HS-27A (cell line): ENCODE measurements around the gene MTHFR.

Experiments
- DNase-seq: peaks from one replicate; pipeline ENCODE4 v3.0.0-alpha.2; 2012; ENCODE audit warnings: low read depth, missing footprints

The MTHFR gene

DNA sequence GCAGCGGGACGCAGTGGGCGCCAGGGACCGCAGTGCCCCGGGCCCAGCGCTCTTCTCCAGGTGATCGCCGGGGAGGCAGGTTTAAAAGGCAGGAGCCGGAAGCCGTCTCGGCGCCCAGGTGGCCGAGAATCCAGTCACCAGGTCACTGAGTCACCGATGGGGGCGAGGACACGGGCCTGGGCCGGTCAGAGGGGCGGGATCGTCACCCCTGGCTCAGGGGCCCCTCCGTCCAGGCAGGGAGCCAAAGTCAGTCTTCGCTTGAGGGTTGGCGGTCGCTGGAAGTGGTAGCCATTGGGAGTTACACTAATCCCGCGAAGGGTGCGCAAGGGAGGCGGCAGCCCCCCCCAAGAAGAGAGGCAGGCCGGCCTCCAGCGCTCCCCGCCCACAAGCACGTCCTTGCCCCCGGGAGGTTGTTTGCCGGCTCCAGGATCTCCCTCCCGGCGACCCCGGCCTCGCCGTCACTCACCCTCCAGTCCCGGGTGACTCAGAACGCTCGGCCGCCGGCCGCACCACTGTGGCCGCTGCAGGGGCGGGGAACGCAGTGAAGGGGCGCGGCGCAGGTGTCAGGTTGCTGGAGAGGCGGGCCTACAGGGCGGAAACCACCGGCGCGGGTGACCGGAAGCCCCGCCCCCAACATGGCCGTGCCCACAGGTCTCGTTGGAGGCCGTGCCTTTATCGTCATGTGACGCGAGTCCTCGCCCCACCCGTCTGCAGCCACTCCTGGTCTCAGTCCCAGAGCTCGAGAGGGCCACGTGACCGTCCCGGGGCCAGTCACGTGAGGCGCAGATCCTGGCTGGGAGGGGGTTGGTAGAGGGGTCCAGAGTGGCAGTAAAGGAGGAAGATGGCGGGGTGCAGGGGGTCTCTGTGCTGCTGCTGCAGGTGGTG lies at the start of gene MTHFR, which contains the start of gene CLCN6:
TSS of gene MTHFR (minus strand) at position 543 of the 885 bp plus-strand sequence. CDS start 2,848 bp downstream, outside the sequence.
TSS of gene CLCN6 (plus strand) at position 770 of the 885 bp plus-strand sequence. CDS start at position 842, 72 bp downstream.
- peak; percentile 96 for DNase-seq

DNA sequence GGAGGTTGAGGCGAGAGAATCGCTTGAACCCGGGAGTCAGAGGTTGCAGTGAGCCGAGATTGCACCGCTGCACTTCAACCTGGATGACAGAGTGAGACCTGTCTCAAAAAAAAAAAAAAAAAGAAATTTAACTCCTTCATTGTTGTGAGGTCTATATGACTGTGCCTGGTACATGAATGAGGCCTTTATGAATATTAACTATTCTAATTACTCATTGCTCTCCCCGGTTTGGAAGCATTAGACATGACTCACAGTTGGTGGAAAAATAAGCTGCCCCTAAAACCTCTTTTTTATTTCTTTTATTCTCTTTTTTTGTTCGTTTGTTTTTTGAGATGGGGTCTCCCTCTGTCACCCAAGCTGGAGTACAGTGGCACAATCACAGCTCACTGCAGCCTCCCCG lies 49.7 kb upstream of the MTHFR start:
- no peak for DNase-seq

DNA sequence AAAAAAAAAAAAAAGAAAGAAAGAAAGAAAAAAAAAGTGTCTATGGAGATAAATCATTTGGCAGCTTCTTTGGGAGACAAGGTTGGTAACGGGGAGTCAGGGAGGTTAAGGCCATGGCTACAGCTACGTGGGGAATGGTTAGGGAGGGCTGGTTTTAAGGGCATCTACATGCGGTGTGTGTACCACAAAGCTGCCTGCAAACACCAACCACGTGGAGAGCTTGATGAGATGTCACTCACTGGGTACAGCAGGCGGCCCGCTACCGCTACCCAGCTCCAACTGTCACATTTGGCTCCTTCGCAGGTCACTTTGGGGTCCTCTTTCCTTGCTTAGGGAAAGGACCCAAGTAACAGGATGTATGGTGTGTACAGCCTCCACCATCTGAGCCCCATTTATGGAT lies 48.8 kb upstream of the MTHFR start:
- DNase-seq = no peak

DNA sequence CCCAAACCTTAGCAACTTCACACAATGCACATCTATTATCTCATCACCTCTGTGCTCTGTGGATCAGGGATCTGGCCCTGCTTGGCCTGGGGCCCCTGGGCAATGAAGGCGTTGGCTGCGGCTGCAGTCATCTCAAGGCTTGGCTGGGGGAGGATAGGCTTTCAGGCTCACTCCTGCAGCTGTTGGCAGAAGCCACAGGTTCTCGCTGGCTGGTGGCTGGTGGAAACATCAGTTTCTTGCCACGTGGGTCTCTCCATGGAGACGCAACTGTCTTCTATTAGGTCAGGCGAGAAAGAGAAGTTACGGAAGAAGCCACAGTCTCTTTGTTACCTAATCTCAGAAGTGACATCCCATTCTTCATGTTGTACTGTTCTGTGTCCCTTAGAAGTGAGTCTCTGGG lies 45.4 kb upstream of the MTHFR start:
- DNase-seq = no peak

DNA sequence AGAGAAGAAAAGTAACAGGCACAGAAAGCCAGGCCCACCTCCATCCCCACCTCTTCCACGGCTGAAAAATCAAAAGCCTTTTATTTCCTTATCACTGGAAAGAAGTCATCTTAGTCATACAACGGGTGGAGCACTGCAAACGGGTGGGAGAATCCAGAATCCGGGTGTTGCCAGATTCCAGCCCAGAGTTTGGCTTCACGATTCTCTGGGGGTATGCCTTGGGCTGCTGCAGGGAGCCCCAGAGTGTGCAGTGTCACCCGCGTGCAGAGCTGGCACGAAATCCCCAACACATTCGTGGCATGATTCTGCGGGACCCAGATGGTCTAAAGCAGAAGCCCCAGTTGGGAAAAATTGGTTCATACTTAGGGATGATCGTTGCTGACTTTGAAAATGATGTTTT lies 44.4 kb upstream of the MTHFR start:
- DNase-seq = no peak

DNA sequence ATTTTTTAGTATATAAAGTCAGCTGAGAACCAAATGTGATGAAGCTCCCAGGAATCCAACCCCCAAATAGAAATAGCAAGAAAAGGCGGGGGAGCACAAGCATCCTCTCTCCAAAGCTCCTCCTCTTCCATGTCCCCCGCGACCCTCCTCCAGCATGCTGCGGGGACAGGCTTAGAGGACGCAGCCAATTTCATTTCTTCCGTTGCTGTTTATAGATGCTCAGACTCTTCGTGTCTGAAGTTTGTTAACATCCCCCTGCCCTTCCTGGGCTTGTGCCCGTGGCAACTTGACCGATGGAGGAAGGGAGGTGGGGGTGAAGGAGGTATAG lies 42.6 kb upstream of the MTHFR start:
- no peak for DNase-seq

DNA sequence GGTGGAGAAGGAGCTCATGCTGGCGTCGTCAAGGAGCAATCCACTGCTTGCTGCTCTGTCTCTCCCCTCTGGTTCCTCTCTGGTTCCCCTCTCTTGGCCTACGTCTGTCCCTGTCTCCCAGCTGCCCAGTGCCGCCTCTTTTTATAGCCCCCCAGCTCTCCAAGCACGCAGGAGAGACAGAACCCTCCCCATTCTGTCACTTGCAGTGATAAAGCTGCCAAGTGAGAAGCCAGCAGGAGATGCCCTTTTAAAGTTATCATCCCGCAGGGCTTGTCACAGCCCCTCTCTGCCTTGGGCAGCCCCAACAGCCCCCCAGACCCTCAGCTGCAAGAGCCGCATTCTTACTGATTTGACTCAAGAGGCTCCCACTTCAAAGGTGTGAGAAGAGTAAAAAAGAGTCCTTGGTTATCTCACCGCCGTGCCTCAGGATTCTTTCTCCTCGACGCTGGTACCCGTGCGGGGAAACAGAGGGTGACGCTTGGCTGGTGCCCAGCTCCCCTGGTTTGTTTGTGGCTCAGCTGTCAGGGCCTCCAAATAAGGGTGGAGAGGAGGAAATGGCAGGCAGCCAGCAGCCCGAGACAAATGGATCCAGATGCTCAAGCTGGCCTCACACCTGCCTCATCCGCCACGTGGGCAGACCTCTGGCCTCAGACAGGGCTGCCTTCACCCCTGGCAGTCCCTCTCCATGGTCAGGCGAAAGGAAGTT lies 42.1 kb upstream of the MTHFR start, which contains the start of gene NPPA:
TSS of gene NPPA (minus strand) at position 117 of the 706 bp plus-strand sequence. CDS start at position 18, 99 bp downstream.
- no peak for DNase-seq

DNA sequence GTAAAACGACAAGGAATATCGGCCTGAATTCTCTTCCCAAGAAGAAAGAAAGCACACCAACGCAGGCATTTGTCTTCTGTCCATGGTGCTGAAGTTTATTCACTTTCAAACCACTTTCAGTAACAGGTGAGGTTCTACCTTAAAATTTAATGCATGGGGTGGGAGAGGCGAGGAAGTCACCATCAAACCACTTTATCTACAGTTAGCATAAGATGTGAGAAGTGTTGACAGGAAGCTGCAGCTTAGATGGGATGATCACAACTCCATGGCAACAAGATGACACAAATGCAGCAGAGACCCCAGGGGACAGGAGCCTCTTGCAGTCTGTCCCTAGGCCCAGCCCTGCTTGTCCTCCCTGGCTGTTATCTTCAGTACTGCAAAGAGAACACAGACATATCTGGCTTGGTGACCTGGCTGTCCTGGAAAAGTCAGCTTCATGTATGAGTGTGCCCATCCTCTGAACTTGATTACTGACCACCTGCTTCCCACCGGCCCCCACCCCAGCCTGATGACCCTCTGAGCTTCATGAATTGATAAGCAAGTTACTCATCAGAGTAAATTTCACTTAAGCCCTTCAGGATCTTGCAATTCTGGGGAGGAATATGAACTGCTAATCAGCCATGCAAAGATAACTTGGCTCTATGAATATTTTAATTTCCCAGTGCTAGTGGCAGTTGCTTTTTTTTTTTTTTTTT lies 40.0 kb upstream of the MTHFR start:
- DNase-seq = no peak

DNA sequence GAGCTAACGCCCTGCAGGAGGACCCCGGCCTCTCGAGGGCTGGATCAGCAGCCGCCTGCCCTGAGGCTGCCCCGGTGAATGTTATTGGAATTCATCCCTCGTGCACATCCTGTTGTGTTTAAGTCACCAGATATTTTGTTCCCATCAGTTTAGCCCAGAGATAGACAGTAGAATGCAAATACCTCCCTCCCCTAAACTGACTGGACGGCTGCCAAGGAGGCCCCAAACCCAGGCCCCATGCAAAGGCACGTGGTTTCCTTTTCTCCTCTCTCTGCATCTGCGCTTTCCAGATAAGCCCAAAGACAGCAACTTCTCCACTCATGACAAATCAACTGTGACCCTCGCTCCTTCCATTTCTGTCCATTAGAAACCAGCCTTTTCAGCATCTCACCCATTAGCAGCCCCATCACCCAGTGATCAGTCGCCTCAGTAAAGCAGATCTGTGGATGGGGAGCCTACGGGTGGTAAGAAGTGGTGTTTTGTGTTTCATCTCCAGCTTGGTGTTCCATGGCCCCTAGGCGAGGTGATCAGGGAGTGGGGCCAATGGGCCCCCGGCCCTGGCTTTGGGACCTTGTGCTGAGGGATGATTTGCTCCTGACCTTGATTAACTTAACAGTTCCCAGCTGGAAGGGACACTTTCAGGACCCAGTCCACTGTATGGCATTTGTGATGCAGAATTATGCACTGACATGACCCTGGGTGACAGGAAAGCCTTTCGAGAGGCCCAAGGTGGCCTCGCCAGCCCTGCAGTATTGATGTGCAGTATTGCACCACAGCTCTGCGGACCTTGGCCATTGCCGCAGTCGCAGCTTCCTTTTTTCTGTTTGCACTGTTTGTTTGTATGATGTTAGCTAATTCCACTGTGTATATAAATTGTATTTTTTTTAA lies 36.6 kb upstream of the MTHFR start:
- no peak for DNase-seq

DNA sequence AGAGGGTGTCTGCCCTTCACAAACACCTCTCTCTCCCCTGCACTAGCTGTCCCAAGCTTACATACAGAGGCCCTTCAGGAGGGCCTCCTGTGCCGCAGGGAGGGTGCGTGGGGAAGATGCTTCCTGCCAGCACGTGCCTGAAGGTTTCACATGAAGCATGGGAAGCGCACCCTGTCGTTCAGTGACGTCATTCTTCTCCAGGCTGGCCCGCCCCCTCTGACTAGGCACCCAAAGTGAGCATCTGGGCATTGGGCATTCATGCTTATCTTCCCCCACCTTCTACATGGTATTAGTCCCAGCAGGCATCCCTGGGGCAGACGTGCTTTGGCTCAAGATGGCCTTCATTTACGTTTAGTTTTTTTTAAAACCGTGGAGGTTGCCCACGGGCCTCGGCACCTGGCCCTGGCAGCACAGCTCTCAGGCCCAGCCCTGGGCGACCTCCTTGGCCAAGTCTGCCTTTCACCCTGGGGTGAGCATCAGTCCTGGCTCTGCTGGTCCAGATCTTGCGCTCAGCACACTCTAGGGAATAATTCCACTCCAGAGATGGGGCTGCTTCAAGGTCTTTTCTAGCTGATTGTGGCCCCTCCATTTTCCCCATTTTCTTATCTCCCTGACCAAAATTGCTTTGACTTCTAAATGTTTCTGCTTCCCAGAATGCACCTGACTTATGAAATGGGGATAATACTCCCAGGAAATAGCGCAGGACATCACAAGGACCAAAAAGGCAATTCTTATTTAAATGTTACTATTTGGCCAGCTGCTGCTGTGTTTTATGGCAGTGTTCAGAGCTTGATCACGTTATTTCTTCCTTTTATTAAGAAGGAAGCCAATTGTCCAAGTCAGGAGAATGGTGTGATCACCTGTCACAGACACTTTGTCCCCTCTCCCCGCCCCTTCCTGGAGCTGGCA lies 35.7 kb upstream of the MTHFR start:
- DNase-seq = no peak

DNA sequence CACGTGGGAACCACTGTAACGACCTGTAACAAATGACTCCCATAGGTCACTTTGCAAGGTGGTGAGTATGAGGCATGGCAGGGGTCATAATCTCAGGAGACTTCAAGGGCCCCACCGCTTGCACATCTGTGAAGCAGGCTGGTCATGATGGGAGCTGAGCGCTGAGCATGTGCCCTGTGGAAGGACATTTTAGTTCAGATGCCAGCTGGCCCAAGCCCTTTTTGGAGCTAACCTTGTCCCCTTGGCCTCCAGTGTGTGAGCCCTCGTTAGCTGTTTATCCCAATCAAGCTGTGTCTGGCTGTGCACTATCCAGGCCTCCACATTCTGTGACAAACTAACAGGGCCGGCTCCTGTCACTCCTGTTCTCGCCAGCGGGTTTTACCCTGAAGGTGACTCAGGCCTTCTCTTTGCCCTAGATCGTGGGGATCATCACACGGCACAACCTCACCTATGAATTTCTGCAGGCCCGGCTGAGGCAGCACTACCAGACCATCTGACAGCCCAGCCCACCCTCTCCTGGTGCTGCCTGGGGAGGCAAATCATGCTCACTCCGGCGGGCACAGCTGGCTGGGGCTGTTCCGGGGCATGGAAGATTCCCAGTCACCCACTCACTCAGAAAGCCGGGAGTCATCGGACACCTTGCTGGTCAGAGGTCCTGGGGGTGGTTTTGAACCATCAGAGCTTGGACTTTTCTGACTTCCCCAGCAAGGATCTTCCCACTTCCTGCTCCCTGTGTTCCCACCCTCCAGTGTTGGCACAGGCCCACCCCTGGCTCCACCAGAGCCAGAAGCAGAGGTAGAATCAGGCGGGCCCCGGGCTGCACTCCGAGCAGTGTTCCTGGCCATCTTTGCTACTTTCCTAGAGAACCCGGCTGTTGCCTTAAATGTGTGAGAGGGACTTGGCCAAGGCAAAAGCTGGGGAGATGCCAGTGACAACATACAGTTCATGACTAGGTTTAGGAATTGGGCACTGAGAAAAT lies 34.3 kb upstream of the MTHFR start:
- no peak for DNase-seq

DNA sequence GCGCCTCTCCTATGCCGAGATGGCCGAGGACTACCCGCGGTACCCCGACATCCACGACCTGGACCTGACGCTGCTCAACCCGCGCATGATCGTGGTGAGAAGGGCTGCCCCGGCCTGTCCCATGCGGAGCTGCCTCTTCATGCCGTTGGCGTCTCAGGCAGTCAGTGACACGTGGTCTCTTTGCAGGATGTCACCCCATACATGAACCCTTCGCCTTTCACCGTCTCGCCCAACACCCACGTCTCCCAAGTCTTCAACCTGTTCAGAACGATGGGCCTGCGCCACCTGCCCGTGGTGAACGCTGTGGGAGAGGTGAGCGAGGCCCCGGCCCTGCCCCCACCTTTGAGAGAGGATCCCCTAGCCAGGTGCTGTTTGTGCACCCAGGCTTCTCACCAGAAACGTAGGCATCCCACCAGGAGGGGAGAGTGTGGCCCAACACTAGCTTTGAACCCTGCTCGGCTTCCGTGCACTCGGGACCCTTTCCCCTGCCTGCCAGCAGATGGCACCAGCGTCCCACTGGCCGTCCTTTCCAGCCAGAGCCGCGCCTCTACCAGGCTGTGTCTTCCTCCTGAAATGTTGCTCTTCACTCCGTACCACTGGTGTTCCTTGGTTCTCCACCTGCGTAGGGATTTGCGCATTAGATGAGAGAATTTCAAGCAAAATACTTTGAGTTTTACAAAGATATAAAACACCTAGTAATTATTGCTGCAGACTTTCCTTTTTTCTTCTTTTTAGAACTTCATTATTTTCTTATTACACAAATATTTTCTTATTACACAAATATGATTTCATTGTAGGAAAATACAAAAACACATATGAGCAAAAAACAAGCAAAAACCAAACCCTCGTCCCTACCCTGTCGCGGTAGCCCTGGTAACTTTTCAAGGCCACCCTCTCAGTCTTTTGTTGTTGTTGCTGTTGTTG lies 32.8 kb upstream of the MTHFR start:
- DNase-seq = no peak

DNA sequence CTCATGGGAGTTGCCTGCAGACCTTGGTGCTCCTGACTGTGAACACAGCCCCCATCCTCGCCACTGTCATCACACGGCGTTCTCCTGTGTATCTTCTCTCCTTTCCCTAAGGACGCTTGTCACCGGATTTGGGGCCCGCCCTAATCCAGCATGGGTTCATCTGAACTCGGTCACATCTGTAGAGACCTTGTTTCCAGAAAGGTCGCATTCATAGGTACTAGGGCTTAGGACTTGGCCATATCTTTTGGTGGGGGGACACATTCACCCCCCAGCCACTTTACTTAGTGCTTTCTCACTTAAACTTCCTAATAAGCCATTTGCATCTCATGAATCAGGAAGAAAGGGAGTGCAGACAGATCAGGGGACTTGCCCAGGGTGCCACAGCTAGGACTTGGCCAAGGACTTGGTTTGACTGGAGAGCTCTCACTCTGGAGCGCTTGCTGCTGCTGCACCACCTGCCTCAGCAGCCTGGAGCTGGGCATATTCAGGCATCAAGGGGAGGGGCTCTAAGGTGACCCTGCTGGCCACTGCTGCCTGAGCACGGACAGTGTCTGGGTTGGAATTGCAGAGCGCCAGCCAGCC lies 32.1 kb upstream of the MTHFR start:
- no peak for DNase-seq

DNA sequence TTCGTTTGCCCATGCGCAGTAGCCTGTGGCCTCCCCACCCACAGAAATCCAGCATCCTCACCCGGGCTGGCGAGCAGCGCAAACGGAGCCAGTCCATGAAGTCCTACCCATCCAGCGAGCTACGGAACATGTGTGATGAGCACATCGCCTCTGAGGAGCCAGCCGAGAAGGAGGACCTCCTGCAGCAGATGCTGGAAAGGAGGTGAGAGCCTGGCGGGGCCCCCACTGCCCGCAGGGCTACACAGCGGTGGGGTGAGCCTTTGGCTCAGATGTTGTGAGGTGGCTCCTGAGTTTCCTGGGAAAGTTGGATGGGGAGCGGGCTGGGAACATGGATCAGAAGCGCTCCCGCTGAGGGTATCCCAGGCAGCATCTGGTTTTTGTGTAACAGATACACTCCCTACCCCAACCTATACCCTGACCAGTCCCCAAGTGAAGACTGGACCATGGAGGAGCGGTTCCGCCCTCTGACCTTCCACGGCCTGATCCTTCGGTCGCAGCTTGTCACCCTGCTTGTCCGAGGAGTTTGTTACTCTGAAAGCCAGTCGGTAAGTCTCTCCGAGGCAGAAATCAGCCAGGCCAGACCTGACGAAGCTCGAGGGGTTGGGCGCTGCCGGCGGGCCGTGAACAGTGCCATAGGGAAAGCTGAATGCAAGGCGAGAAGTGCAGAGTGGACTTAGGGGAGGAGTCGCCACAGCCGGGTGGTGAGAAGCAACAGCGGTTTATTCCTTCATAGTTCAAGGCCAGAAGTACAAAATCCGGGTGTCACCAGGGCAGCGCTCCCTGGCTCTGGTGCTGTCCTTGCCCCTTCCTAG lies 31.4 kb upstream of the MTHFR start:
- DNase-seq = no peak

DNA sequence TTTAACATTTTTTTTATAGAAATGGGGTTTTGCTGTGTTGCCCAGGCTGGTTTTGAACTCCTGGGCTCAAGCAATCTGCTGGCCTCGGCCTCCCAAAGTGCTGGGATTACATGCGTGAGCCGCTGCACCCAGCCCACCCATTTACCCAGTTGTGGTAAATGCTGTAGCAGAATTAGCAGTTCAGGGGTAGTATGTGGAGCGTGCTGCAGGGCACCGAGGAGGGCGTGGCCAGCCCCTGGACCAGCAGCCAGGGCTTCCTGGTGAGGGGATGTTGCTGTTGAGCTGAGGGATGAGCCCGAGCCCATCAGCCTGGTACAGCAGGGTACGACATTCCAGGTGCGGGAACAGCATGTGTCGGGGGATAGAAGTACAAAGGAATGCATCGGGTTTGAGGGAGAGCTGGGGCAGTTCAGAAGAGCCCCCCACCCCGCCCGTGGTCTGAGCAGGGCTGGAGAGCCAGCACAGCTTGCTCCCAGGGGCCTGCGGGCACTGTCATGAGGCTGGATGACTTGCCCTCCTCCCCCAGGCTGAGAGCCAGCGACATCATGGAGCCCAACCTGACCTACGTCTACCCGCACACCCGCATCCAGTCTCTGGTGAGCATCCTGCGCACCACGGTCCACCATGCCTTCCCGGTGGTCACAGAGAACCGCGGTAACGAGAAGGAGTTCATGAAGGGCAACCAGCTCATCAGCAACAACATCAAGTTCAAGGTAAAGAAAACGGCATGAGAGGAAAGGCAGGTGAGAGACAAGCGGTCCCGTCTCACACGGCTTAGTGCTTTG lies 29.9 kb upstream of the MTHFR start:
- DNase-seq = no peak

DNA sequence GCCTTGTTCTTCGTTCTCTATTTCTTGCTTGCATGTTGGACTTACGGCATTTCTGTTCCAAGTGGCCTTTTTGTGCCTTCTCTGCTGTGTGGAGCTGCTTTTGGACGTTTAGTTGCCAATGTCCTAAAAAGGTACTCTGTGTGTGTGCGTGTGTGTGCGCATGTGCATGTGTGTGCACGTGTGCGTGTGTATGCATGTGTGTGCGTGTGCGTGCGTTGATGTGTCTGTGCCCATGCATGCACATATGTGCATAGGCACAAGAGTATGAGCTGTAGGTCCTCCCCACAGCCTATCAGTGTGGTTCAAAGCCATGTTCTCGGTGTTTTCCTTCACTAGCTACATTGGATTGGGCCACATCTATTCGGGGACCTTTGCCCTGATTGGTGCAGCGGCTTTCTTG lies 28.1 kb upstream of the MTHFR start:
- DNase-seq = no peak
